CD14-positive monocyte (primary cell): ENCODE results near the gene FRAS1. TPM values are rescaled to one million over a fixed set of nuclear protein-coding genes. Genes with fewer than 3 reads are reported as not detected.

Experiments used
- DNase-seq, 3 donors: peaks; one replicate each; pipeline ENCODE4 v3.0.0-alpha.2; 2011 to 2022
- H2AFZ ChIP-seq: 2 replicates; pipeline ENCODE4 v1.6.0; 2012; ENCODE audit warnings: mild to moderate bottlenecking, low read depth, low read length, inconsistent platforms; ENCODE audit not compliant: insufficient read depth, poor library complexity, severe bottlenecking
- H3K27ac ChIP-seq, 2 donors: 1 replicate in 1 of 2; 2 replicates in 1 of 2; pipeline ENCODE4 v1.5.1; 2012 to 2013; ENCODE audit warnings: low read length in 2 of 2, control low read depth in 1 of 2, inconsistent platforms in 1 of 2, low read depth in 1 of 2, mild to moderate bottlenecking in 1 of 2
- H3K27me3 ChIP-seq, 2 donors: one replicate each; pipeline versions ENCODE4 v1.6.0 to v1.6.1; 2011 to 2013; ENCODE audit warnings: low read length in 2 of 2; ENCODE audit not compliant: control insufficient read depth in 2 of 2, insufficient read depth in 2 of 2
- H3K36me3 ChIP-seq, 2 donors: replicated peaks in 1 of 2; 1 replicate in 1 of 2; 2 replicates in 1 of 2; pipeline versions ENCODE4 v1.5.1 to v1.6.1; 2012 to 2013; ENCODE audit warnings: low read length in 2 of 2, control low read depth in 1 of 2, inconsistent platforms in 1 of 2, mild to moderate bottlenecking in 1 of 2; ENCODE audit not compliant: insufficient read depth in 2 of 2, control insufficient read depth in 1 of 2
- H3K4me1 ChIP-seq, 2 donors: 1 replicate in 1 of 2; 2 replicates in 1 of 2; pipeline versions ENCODE4 v1.5.1 to v1.6.1; 2012 to 2013; ENCODE audit warnings: low read length in 2 of 2, control low read depth in 1 of 2, inconsistent platforms in 1 of 2, mild to moderate bottlenecking in 1 of 2, moderate library complexity in 1 of 2; ENCODE audit not compliant: insufficient read depth in 2 of 2, control insufficient read depth in 1 of 2
- H3K4me2 ChIP-seq: replicated peaks from 2 replicates; pipeline ENCODE3; 2012; ENCODE audit warnings: low read length, moderate library complexity, mild to moderate bottlenecking; ENCODE audit not compliant: poor library complexity, severe bottlenecking; ENCODE audit errors: extremely low read depth
- H3K4me3 ChIP-seq, 3 experiments: fragments of 200-600 bp in 1 of 3; sonication (generic) in 1 of 3; replicated peaks in 1 of 3; 1 replicate in 2 of 3; 2 replicates in 1 of 3; pipeline ENCODE4 v1.5.1; 2011 to 2013; ENCODE audit warnings: low read length in 3 of 3, mild to moderate bottlenecking in 3 of 3, control low read depth in 2 of 3, low read depth in 2 of 3, inconsistent platforms in 1 of 3, moderate library complexity in 1 of 3
- H3K79me2 ChIP-seq: 2 replicates; pipeline ENCODE4 v1.6.0; 2012; ENCODE audit warnings: mild to moderate bottlenecking, control low read depth, inconsistent platforms, low read length, moderate library complexity; ENCODE audit not compliant: insufficient read depth
- H3K9ac ChIP-seq: 2 replicates; pipeline ENCODE4 v1.6.0; 2017; ENCODE audit warnings: low read length, mild to moderate bottlenecking; ENCODE audit not compliant: insufficient read depth, poor library complexity, severe bottlenecking
- H3K9me3 ChIP-seq, 2 donors: replicated peaks in 1 of 2; 1 replicate in 1 of 2; 2 replicates in 1 of 2; pipeline versions ENCODE4 v1.5.1 to v1.6.1; 2012 to 2013; ENCODE audit warnings: low read length in 2 of 2, control low read depth in 1 of 2; ENCODE audit not compliant: control insufficient read depth in 1 of 2, insufficient read depth in 1 of 2
- H4K20me1 ChIP-seq: 2 replicates; pipeline ENCODE4 v1.6.0; 2012; ENCODE audit warnings: mild to moderate bottlenecking, low read length, control low read depth, moderate library complexity; ENCODE audit not compliant: insufficient read depth
- H3K27ac Mint-ChIP-seq, 7 donors: one replicate each; pipeline ENCODE4 v1.8.0; 2020; ENCODE audit warnings: mild to moderate bottlenecking in 7 of 7, mixed read lengths in 7 of 7, moderate library complexity in 6 of 7, inconsistent platforms in 2 of 7
- H3K27me3 Mint-ChIP-seq, 3 donors: one replicate each; pipeline ENCODE4 v1.8.0; 2021 to 2022; ENCODE audit warnings: low read depth in 3 of 3, mild to moderate bottlenecking in 3 of 3, mixed read lengths in 3 of 3, moderate library complexity in 3 of 3, inconsistent platforms in 1 of 3
- H3K36me3 Mint-ChIP-seq, 2 donors: one replicate each; pipeline ENCODE4 v1.8.0; 2020; ENCODE audit warnings: mixed read lengths in 2 of 2, inconsistent platforms in 1 of 2, mild to moderate bottlenecking in 1 of 2
- H3K4me1 Mint-ChIP-seq: one replicate; pipeline ENCODE4 v1.8.0; 2020; ENCODE audit warnings: mild to moderate bottlenecking, mixed read lengths
- H3K4me3 Mint-ChIP-seq, 2 donors: one replicate each; pipeline ENCODE4 v1.8.0; 2020; ENCODE audit warnings: mild to moderate bottlenecking in 2 of 2, mixed read lengths in 2 of 2, moderate library complexity in 1 of 2
- H3K9me3 Mint-ChIP-seq, 7 donors: one replicate each; pipeline ENCODE4 v1.8.0; 2020 to 2022; ENCODE audit warnings: mixed read lengths in 7 of 7, mild to moderate bottlenecking in 6 of 7, moderate library complexity in 6 of 7, inconsistent platforms in 2 of 7
- WGBS: methylation state at CpG from one replicate; pipeline ENCODE4 v1.1.5; 2013; ENCODE audit warnings: missing lambda C conversion rate; ENCODE audit not compliant: insufficient coverage; 5-methylcytosine and 5-hydroxymethylcytosine counted together
- intact Hi-C, 2 donors: fragments of 100-400 bp; cut with micrococcal nuclease; formaldehyde crosslinking; loops; one replicate each; pipeline versions ENCODE4 v1.15.0 to v1.15.1; 2023
- polyA plus RNA-seq, 3 donors: library from polyadenylated mRNA; depleted of rRNA in 1 of 3; unstranded in 2 of 3; stranded (reverse) in 1 of 3; fragments of 300-500 nt in 2 of 3; fragments of >200 nt in 1 of 3; fragmentation: Illumina TruSeq in 2 of 3; gene quantifications; 1 replicate in 2 of 3; 2 replicates in 1 of 3; pipeline ENCODE4 v1.2.3, GENCODE V29; 2012 to 2021
- TF ChIP-seq, protein P1 (sequence below): fragments of 200-600 bp; IDR thresholded peaks from one replicate; pipeline ENCODE4 v1.8.0; 2022; ENCODE audit warnings: antibody characterized with exemption, mild to moderate bottlenecking

Gene FRAS1
- polyA plus RNA-seq, 3 donors, result not detected

DNA sequence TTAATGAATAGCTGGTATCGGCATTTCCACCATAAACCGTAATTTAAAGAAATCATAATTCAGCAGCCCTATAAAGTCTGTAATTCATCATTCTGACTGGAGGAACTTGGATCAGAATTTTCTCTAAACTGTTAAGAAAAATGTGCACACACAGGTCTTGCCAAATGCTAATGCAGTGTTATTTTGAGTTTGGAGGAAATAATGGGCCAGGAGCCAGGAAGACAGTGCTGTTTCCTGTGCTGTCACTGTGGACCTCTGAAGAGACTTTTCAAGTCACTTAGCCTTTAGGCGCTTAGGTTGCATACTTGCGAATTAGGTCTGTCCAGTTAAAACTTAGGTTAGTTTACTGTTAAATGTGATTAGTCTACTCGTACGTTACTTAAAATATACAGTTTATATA, 357.0 kb downstream of the FRAS1 start:
- H3K27me3 Mint-ChIP-seq, result peaks cover 0 to 4% (median 1%) of the 10 kb centered on the region in 3 donors

GRCh38 chr4:78417603-78418002, 360.5 kb downstream of the FRAS1 start:
- WGBS, result no CpG with 5 or more reads among the region's 2 CpGs
- Histone ChIP-seq H3K4me2 (no peak overlapping the region), H3K9me3 (no peaks in the 10 kb centered on the region), H3K9ac (no peak overlapping the region), H3K4me3 (no peak overlapping the region), H3K4me1 (no peaks in the 10 kb centered on the region), H3K27me3 (no peaks in the 10 kb centered on the region), H2AFZ (no peak overlapping the region), H3K36me3 (no peaks in the 10 kb centered on the region), H3K79me2 (no peaks in the 10 kb centered on the region), H3K27ac (no peak overlapping the region), H4K20me1 (no peaks in the 10 kb centered on the region)
- Mint-ChIP-seq H3K27ac (no peak overlapping the region), H3K4me1 (no peaks in the 10 kb centered on the region), H3K9me3 (peaks cover 0 to 7% (median 6%) of the 10 kb centered on the region in 7 donors), H3K4me3 (no peak overlapping the region), H3K36me3 (no peaks in the 10 kb centered on the region), H3K27me3 (peaks cover 0 to 6% (median 0%) of the 10 kb centered on the region in 3 donors)
- intact Hi-C loops, result no loop called here
- DNase-seq, result no peak
- TF ChIP-seq, protein P1, sequence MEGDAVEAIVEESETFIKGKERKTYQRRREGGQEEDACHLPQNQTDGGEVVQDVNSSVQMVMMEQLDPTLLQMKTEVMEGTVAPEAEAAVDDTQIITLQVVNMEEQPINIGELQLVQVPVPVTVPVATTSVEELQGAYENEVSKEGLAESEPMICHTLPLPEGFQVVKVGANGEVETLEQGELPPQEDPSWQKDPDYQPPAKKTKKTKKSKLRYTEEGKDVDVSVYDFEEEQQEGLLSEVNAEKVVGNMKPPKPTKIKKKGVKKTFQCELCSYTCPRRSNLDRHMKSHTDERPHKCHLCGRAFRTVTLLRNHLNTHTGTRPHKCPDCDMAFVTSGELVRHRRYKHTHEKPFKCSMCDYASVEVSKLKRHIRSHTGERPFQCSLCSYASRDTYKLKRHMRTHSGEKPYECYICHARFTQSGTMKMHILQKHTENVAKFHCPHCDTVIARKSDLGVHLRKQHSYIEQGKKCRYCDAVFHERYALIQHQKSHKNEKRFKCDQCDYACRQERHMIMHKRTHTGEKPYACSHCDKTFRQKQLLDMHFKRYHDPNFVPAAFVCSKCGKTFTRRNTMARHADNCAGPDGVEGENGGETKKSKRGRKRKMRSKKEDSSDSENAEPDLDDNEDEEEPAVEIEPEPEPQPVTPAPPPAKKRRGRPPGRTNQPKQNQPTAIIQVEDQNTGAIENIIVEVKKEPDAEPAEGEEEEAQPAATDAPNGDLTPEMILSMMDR, result no peak

More for the DNA sequence above, 357.0 kb downstream of the FRAS1 start:
- Histone ChIP-seq H3K36me3 (no peaks in the 10 kb centered on the region), H3K9ac (no peak overlapping the region), H3K4me1 (no peaks in the 10 kb centered on the region), H3K9me3 (no peaks in the 10 kb centered on the region), H3K4me3 (no peak overlapping the region), H3K79me2 (no peaks in the 10 kb centered on the region), H2AFZ (no peak overlapping the region), H4K20me1 (no peaks in the 10 kb centered on the region), H3K4me2 (no peak overlapping the region), H3K27ac (no peak overlapping the region), H3K27me3 (no peaks in the 10 kb centered on the region)
- intact Hi-C loops, result no loop called here
- TF ChIP-seq, protein P1, result no peak
- no CpG with 5 or more reads among the region's 6 CpGs for WGBS
- H3K4me3 Mint-ChIP-seq, result no peak overlapping the region
- no peak for DNase-seq
- no peak overlapping the region for H3K27ac Mint-ChIP-seq
- H3K36me3 Mint-ChIP-seq, result no peaks in the 10 kb centered on the region
- H3K9me3 Mint-ChIP-seq, result peaks cover 0 to 2% (median 0%) of the 10 kb centered on the region in 7 donors
- no peaks in the 10 kb centered on the region for H3K4me1 Mint-ChIP-seq
